H7 (cell line): ENCODE results near the gene OR8D2. TPM values are rescaled to one million over a fixed set of nuclear protein-coding genes. Genes with fewer than 3 reads are reported as not detected.

Experiments
- total RNA-seq: library from RNA; depleted of rRNA; stranded (reverse); fragments of >200 nt; shearing (Covaris generic); gene quantifications from 2 replicates; pipeline ENCODE4 v1.2.3, GENCODE V29; 2014; rRNA removed

The OR8D2 gene
- total RNA-seq, 1 experiment from 2014 or later = not detected

Other genes with a start within 250 kb of the OR8D2 start
- gene VWA5A, start 204.7 kb downstream of the OR8D2 start, total RNA-seq = 15.1 and 17.8 TPM in 2 replicates
- not detected in 2 replicates for gene OR10D3, start 136.9 kb downstream of the OR8D2 start, total RNA-seq
- not detected in 2 replicates for gene OR8G1, start 79.1 kb downstream of the OR8D2 start, total RNA-seq
- not detected in 2 replicates for gene OR8G5, start 63.8 kb downstream of the OR8D2 start, total RNA-seq
- gene OR8D1, start 6.2 kb downstream of the OR8D2 start, total RNA-seq = not detected in 2 replicates
- not detected in 2 replicates for gene OR8B2, start 64.3 kb upstream of the OR8D2 start, total RNA-seq
- gene OR8B3, start 78.8 kb upstream of the OR8D2 start, total RNA-seq = not detected in 2 replicates
- not detected in 2 replicates for gene OR8B4, start 104.7 kb upstream of the OR8D2 start, total RNA-seq
- gene OR8B8, start 125.5 kb upstream of the OR8D2 start, total RNA-seq = not detected in 2 replicates
- gene OR8B12, start 223.5 kb upstream of the OR8D2 start, total RNA-seq = not detected in 2 replicates
- not detected in 2 replicates for gene OR8A1, start 249.8 kb upstream of the OR8D2 start, total RNA-seq